GM19397 (cell line): ENCODE results near the gene CCND3.
"Not testable (repeated sequence)": the region's sequence is repeated elsewhere in the genome, so short reads cannot be mapped to it uniquely, and the experiment has no call there.

Experiments
- ATAC-seq: cut with Tn5 transposase; IDR thresholded peaks from one replicate; pipeline ENCODE4 v1.9.1; 2021; ENCODE audit warnings: mild to moderate bottlenecking, moderate library complexity; ENCODE audit not compliant: unreplicated experiment

Gene CCND3

GRCh38 chr6:41954668-41955067, 13.1 kb upstream of the CCND3 start:
- ATAC-seq = no peak

- ATAC-seq = no peak
Measured at GRCh38 chr6:41947581-41948220, 6.1 kb upstream of the CCND3 start.

GRCh38 chr6:41943456-41943855, 1.8 kb upstream of the CCND3 start:
- ATAC-seq = no peak

GRCh38 chr6:41942882-41943281, 1.3 kb upstream of the CCND3 start:
- not testable (repeated sequence) for ATAC-seq

- no peak for ATAC-seq
Measured at GRCh38 chr6:41942067-41942851, 651 bp upstream of the CCND3 start.

- ATAC-seq = no peak
Measured at GRCh38 chr6:41940759-41941279, 789 bp downstream of the CCND3 start.

GRCh38 chr6:41939848-41940758, 1.5 kb downstream of the CCND3 start:
- no peak for ATAC-seq

GRCh38 chr6:41939176-41939847, 2.3 kb downstream of the CCND3 start:
- no peak for ATAC-seq

GRCh38 chr6:41938590-41939175, 2.9 kb downstream of the CCND3 start:
- no peak for ATAC-seq

GRCh38 chr6:41937861-41938574, 3.6 kb downstream of the CCND3 start:
- ATAC-seq = no peak

GRCh38 chr6:41937472-41937860, 4.1 kb downstream of the CCND3 start:
- ATAC-seq = no peak

GRCh38 chr6:41936073-41936837, 5.4 kb downstream of the CCND3 start:
- peak; percentile 36 for ATAC-seq

GRCh38 chr6:41935685-41936072, 5.9 kb downstream of the CCND3 start:
- ATAC-seq = no peak

GRCh38 chr6:41935193-41935574, 6.4 kb downstream of the CCND3 start:
- ATAC-seq = no peak

GRCh38 chr6:41934278-41935192, 7.1 kb downstream of the CCND3 start:
- ATAC-seq = no peak

- no peak for ATAC-seq
Measured at GRCh38 chr6:41932378-41932777, 9.2 kb downstream of the CCND3 start.

GRCh38 chr6:41931792-41932191, 9.8 kb downstream of the CCND3 start:
- ATAC-seq = no peak

GRCh38 chr6:41929924-41930323, 11.7 kb downstream of the CCND3 start:
- no peak for ATAC-seq
